IPS-15b (cell line): ENCODE results near the gene NCS1.

Source experiments
- H3K27me3 ChIP-seq: one replicate; pipeline ENCODE4 v1.6.1; 2013; ENCODE audit warnings: low read length; ENCODE audit not compliant: control insufficient read depth, insufficient read depth
- H3K36me3 ChIP-seq: one replicate; pipeline ENCODE4 v1.6.1; 2013; ENCODE audit warnings: low read length; ENCODE audit not compliant: control insufficient read depth, insufficient read depth
- H3K4me1 ChIP-seq: one replicate; pipeline ENCODE4 v1.6.1; 2013; ENCODE audit warnings: mild to moderate bottlenecking, low read length; ENCODE audit not compliant: control insufficient read depth, insufficient read depth
- H3K4me3 ChIP-seq: one replicate; pipeline ENCODE4 v1.5.1; 2013; ENCODE audit warnings: low read depth, low read length
- H3K9ac ChIP-seq: one replicate; pipeline ENCODE4 v1.6.1; 2013; ENCODE audit warnings: low read depth, mild to moderate bottlenecking, low read length
- H3K9me3 ChIP-seq: one replicate; pipeline ENCODE4 v1.6.1; 2013; ENCODE audit warnings: mild to moderate bottlenecking, low read length; ENCODE audit not compliant: control insufficient read depth, insufficient read depth

Gene NCS1

GRCh38 chr9:130166399-130166798 is 5.8 kb upstream of the NCS1 start:
- Histone ChIP-seq H3K36me3 (no peaks in the 10 kb centered on the region), H3K9me3 (no peaks in the 10 kb centered on the region), H3K9ac (no peak overlapping the region), H3K4me1 (peaks cover 3% of the 10 kb centered on the region), H3K4me3 (no peak overlapping the region), H3K27me3 (no peaks in the 10 kb centered on the region)

DNA sequence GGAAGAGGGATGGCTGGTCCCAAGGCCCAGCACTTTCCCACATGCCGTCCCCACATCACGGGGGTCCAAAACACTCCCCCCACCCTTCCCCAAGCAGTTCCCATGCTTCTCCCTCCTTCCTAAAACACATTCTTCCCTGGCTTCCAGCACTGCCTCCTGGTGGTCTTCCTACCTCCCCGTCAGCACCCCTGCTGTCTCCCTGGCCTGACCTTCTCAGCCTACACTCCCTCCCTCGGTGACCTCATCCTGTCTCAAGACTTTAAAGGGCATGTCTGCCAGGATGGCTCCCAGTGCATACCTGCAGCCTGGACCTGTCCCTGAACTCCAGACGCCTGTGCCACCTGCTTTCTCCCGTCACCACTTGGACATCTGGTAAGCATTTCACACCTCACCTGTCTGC is 4.3 kb upstream of the NCS1 start:
- Histone ChIP-seq H3K27me3 (no peaks in the 10 kb centered on the region), H3K9ac (no peak overlapping the region), H3K36me3 (no peaks in the 10 kb centered on the region), H3K4me3 (no peak overlapping the region), H3K9me3 (no peaks in the 10 kb centered on the region), H3K4me1 (peaks cover 3% of the 10 kb centered on the region)

- Histone ChIP-seq H3K4me3 (peak overlapping the region; percentile 70), H3K9ac (no peak overlapping the region), H3K36me3 (no peaks in the 10 kb centered on the region), H3K9me3 (no peaks in the 10 kb centered on the region), H3K27me3 (no peaks in the 10 kb centered on the region), H3K4me1 (peaks cover 3% of the 10 kb centered on the region)
Observed at GRCh38 chr9:130171226-130172148, 717 bp upstream of the NCS1 start.

DNA sequence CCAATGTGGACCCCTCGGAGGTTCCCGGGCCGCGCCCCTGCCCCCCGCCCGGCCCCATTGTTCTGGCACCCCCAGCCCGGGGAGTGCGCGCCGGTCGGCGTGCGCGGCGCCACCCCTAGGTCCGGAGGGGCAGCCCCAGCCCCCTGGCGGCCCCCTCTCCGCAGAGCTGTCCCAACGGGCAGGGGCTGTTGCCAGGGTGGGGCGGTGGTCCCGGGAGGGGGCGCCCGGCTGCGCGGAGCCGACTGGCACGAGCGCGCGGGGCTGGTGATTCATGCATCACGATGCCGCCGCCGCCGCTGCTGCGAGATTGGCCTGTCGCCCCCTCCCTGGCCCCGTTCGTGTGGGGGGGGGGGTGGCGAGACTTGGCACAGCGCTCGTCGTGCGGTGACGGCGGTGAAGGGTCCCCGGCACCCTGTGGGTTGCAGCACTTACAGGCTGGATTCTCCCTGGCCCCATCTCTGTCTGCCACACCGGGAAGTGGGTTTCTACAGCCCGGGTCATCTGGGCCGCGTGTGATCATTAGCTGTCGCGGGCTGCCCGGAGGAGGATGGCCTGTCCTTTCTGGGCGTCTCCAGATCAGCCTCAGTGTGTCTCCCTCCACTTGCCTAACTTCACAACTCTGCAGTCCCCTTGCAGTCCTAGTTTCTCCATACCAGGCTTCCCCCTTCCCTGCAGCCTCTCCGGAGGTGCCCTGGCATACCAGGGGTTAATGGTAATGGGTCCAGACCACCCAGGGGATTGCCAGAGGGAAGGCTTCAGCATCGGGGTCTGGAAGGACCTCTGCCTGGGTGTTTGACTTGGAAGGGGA is 858 bp downstream of the NCS1 start:
- no peaks in the 10 kb centered on the region for H3K36me3 ChIP-seq
- peak overlapping the region; percentile 61 for H3K4me3 ChIP-seq
- no peaks in the 10 kb centered on the region for H3K27me3 ChIP-seq
- H3K9ac ChIP-seq: peak overlapping the region; percentile 32
- no peaks in the 10 kb centered on the region for H3K4me1 ChIP-seq
- no peaks in the 10 kb centered on the region for H3K9me3 ChIP-seq

DNA sequence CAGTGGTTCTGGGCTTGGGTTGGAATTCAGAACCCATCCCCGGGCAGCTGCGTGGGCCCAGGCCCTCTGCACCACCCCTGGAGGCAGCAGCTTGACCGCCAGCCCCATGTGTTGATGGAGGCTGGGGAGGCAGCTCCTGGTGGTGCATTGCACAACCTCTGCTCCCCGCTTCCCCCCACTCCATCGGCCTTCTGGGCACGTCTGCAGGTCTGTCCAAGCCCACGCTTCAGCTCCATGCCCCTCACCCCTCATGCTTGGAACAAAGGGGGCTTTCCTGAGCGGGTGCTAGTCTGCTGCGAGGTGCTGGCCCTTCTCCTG is 1.4 kb downstream of the NCS1 start:
- Histone ChIP-seq H3K27me3 (no peaks in the 10 kb centered on the region), H3K9me3 (no peaks in the 10 kb centered on the region), H3K36me3 (no peaks in the 10 kb centered on the region), H3K9ac (peak overlapping the region; percentile 32), H3K4me1 (no peaks in the 10 kb centered on the region), H3K4me3 (peak overlapping the region; percentile 61)

GRCh38 chr9:130174025-130174424 is 1.8 kb downstream of the NCS1 start:
- no peaks in the 10 kb centered on the region for H3K36me3 ChIP-seq
- no peaks in the 10 kb centered on the region for H3K9me3 ChIP-seq
- H3K4me1 ChIP-seq: no peaks in the 10 kb centered on the region
- peak overlapping the region; percentile 61 for H3K4me3 ChIP-seq
- no peaks in the 10 kb centered on the region for H3K27me3 ChIP-seq
- no peak overlapping the region for H3K9ac ChIP-seq

- Histone ChIP-seq H3K4me3 (no peak overlapping the region), H3K36me3 (no peaks in the 10 kb centered on the region), H3K4me1 (no peaks in the 10 kb centered on the region), H3K27me3 (no peaks in the 10 kb centered on the region), H3K9me3 (no peaks in the 10 kb centered on the region), H3K9ac (no peak overlapping the region)
Observed at GRCh38 chr9:130174920-130175321, 2.7 kb downstream of the NCS1 start.

GRCh38 chr9:130175355-130175754 is 3.2 kb downstream of the NCS1 start:
- no peaks in the 10 kb centered on the region for H3K36me3 ChIP-seq
- H3K27me3 ChIP-seq: no peaks in the 10 kb centered on the region
- no peak overlapping the region for H3K9ac ChIP-seq
- H3K4me3 ChIP-seq: no peak overlapping the region
- H3K4me1 ChIP-seq: no peaks in the 10 kb centered on the region
- H3K9me3 ChIP-seq: no peaks in the 10 kb centered on the region

DNA sequence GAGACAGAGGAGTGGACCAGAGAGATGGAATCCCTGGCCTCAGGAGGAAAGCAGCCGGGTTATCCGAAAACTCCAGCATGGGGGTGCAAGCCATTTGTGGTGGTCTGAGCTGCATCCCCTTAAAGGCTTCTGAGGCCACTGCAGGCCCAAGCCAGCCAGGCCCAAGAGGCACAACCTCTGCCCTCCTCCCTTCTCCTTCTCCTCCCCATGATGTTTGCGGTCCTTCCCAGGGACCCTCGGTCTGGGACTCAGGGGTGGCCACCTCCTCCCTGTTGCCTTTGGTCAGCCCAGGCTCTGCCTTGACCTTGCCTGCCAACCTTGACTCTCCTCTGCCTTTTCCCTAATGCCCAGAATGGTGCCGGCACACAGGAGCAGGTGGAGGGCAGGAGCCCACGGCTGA is 4.6 kb downstream of the NCS1 start:
- Histone ChIP-seq H3K27me3 (no peaks in the 10 kb centered on the region), H3K9me3 (no peaks in the 10 kb centered on the region), H3K4me3 (no peak overlapping the region), H3K36me3 (no peaks in the 10 kb centered on the region), H3K9ac (no peak overlapping the region), H3K4me1 (no peaks in the 10 kb centered on the region)

DNA sequence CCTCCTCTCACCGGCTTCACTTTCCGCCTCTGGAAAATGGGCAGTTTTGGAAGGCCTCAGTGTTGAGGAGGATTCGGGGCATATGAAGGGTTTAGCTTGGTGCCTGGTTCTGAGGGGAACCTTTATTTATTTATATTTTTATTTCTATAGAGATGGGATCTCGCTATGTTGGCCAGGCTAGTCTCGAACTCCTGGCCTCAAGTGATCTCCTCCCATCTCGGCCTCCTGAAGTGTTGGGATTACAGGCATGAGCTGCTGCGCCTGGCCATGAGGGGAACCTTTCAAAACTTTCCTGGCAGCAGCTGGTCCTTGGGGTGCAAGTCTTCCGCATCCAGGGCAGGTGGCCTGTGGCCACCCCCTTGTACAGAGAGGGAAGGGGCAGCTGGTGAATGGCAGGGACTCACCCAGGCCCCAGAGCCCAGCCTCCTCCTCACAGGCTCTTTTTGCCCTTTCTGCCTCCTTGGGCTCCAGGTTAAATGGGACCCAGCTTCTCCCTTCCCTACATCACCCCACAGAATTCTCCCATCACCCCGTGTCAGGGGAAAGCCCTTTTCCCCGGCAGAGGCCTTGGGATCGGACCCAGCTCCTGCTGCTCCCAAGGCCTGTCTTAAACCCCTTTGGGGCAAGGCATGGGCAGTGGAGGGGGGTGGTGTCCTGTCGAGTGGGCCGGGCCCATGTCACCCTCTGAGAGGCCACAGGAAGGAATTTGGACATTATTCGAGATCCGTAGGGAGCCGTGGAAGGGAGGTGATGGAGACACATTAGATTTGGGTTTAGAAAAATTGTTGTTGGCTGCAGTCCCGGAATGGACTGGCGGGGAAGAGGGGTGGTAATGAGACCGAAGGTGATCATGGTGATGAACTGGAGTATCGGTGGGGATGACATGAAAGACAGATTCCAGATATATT is 5.9 kb downstream of the NCS1 start:
- Histone ChIP-seq H3K4me1 (no peaks in the 10 kb centered on the region), H3K9me3 (no peaks in the 10 kb centered on the region), H3K36me3 (peaks cover 2% of the 10 kb centered on the region), H3K4me3 (no peak overlapping the region), H3K9ac (no peak overlapping the region), H3K27me3 (no peaks in the 10 kb centered on the region)

DNA sequence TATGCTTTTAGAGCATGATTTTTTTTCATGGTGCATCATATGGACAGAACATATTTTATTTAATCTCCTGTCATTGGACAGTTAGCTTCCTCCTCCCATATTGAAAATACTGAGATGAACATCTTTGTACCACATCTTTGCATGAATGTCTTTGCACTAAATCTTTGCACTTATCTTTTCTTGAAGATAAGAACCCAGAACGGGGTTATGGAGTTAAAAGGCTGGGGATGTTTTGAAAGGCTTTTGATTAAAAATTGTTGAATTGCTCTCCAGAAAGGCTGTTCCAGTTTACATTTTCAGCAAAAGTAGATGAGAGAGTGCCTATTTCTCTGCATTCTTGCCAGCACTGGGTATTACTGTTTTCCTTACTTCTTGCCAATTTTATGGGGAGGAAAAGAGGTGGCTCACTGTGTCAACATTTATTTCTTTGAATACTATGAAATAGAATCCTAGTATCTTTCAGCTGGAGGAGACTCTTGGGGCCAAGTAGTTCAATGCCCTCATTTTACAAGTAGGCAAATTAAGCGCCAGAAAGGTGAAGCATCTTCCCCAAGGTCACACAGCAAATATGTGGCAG is 7.2 kb downstream of the NCS1 start:
- Histone ChIP-seq H3K4me3 (no peak overlapping the region), H3K27me3 (no peaks in the 10 kb centered on the region), H3K36me3 (peaks cover 2% of the 10 kb centered on the region), H3K4me1 (peaks cover 2% of the 10 kb centered on the region), H3K9me3 (no peaks in the 10 kb centered on the region), H3K9ac (no peak overlapping the region)
